ENCODE data around the gene TPRG1L.
A peak's percentile ranks its signal among the peaks of the same experiment; 100 is the strongest.

Gene TPRG1L

GRCh38 chr1:3593745-3594144, 31.1 kb upstream of the TPRG1L start:
- DNase-seq (ENCODE audit: low read depth, low spot score): no peak

- DNase-seq (ENCODE audit: low read depth, low spot score): no peak
These were observed 30.0 kb upstream of the TPRG1L start for GRCh38 chr1:3594706-3595377.

DNA sequence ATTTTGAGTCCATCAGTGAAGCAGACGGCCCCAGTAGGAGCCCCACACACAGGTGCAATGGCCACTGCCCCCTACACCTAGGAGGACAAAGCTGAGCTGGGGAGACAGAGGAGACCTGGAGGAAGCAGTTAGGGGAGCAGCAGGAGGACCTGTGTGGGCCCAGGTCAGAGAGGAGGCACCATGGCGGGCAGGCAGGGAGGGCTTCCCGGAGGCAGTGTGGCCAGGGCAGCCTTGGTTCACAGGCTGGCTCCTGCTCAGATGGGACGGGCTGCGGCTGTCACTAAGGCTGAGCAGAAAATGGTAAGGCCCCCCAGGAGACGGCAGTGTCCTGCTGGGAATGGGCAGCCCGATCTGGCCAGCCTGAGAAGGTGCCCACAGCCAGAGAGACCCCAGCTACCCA, 28.9 kb upstream of the TPRG1L start:
- DNase-seq (ENCODE audit: low read depth, low spot score): no peak

GRCh38 chr1:3596663-3597598, 27.9 kb upstream of the TPRG1L start:
- no peak for DNase-seq (ENCODE audit: low read depth, low spot score)

DNA sequence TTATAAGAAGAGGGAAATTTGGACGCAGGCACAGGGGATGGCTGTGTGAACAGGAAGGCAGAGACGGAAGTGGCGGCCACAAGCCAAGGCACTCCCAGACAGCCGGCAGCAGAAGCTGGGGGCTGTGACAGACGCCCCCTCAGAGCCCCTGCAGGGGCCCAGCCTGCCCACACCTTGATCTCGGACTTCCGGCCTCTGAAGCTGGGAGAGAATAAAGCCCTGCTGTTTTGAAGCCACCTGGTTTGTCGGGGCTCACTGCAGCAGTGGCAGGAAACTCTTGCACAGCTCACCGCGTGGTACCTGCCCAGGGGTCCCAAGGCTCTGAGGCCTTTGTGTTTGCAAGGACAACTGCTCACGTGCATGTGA, 27.2 kb upstream of the TPRG1L start:
- DNase-seq (ENCODE audit: low read depth, low spot score): no peak

DNA sequence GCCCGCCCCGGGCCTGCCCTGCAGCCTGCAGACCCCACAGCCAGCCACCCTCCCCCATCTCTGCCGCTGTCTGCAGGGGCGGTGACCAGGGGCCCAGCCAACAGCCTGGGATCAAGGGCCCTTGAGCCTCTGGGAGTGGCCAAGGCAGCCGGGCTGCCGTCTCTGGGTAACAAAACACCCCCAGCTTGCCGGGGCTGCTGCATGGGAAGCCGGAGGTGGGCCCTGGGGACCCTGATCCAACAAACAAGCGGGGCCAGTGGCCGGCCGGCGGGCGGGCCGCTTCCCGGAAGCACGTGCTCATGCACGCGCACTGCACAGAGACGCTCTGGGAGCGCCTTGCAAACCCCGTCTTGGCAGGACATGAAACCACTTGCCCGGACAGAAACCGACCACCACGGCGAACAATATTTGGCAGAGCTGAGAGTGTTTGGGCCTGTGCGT, 26.7 kb upstream of the TPRG1L start:
- DNase-seq (ENCODE audit: low read depth, low spot score): no peak

DNA sequence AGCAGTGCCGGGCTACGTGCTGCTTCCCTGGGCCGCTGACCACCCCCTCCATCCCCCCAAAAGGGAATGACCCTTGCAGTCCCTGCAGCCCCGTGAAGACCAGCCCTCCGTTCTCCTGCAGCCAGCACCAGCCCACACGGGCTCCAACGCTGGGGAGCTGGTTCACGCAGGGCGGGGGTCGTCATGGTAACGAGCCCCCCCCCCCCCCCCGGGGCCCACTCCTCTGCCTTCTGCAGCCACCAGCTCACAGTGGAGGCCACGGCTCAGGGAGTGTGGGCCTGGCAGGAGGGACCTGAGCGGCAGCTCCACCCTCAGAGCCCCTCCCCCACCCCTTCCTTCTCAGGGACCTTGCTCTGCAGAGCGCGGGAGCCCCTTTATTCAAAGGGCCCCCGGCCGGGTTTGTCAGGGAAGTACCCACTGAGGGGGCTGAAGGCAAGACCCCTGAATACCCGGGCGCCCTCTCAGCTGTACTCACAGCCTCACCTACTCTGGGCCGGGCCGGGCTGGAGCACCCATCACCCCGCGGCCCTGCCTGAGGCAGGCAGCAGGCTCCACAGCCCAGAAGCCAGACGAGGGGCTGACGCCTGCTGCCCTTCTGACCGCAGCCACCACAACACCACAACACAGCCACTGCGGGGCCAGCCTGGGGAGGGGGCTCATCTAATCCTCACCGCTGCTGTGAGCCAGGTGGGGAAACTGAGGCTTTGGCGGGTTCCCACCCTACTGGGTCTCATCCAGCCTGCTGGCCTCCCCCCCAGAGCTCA, 26.1 kb upstream of the TPRG1L start:
- no peak for DNase-seq (ENCODE audit: low read depth, low spot score)

DNA sequence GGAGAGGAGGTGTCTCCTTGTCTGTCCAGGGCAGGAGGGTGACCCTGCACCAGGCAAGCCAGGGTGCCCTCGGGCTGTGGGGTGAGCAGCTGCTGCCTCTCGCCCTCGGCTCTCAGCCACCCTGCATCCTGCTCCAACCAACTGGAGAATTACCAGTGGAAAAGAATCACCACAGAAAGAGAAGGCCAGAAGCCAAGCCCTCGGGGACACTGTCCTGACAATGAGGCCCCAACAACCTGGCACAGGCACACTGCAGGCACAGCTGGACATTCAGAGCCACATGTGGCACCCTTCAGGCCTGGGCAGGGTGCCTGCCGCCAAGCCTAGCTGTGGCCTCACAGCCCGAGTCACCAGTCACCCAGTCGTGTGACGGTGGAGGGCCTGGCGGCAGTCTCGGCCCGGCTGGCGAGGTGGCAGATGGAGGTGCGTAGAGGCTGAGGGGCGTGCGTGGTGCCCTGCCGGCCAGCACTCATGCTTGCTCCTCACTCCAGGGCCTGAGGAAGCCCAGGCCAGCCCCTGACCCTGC, 25.5 kb upstream of the TPRG1L start:
- no peak for DNase-seq (ENCODE audit: low read depth, low spot score)

GRCh38 chr1:3599816-3600215, 25.0 kb upstream of the TPRG1L start:
- DNase-seq (ENCODE audit: low read depth, low spot score): no peak

GRCh38 chr1:3600354-3600753, 24.5 kb upstream of the TPRG1L start:
- no peak for DNase-seq (ENCODE audit: low read depth, low spot score)

- DNase-seq (ENCODE audit: low read depth, low spot score): no peak
These were observed 23.1 kb upstream of the TPRG1L start for GRCh38 chr1:3601743-3602142.

- DNase-seq (ENCODE audit: low read depth, low spot score): no peak
These were observed 22.4 kb upstream of the TPRG1L start for GRCh38 chr1:3602375-3602774.

DNA sequence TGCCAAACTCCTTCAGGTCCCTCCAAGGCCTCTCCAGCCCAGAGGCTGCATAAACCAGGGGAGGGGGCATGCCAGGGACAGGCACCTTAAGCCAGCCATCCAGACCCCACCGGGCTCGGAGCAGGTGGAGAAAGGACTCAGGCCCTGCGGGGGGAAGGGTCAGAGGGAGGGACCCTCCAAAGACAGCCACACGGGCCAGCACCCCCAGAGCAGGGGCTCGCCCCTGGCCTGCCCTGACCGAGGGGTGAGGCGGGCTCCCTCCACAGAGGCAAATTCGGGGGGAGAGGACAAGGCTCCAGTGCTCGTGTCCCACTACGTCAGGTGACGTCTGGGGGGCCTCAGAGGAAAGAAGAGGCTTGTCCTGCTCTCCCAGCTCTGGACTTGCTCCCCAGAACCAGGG, 21.7 kb upstream of the TPRG1L start:
- DNase-seq (ENCODE audit: low read depth, low spot score): no peak

- DNase-seq (ENCODE audit: low read depth, low spot score): no peak
These were observed 21.0 kb upstream of the TPRG1L start for GRCh38 chr1:3603571-3604467.

GRCh38 chr1:3604468-3604974, 20.3 kb upstream of the TPRG1L start:
- DNase-seq (ENCODE audit: low read depth, low spot score): no peak

- no peak for DNase-seq (ENCODE audit: low read depth, low spot score)
These were observed 19.6 kb upstream of the TPRG1L start for GRCh38 chr1:3604997-3605823.

DNA sequence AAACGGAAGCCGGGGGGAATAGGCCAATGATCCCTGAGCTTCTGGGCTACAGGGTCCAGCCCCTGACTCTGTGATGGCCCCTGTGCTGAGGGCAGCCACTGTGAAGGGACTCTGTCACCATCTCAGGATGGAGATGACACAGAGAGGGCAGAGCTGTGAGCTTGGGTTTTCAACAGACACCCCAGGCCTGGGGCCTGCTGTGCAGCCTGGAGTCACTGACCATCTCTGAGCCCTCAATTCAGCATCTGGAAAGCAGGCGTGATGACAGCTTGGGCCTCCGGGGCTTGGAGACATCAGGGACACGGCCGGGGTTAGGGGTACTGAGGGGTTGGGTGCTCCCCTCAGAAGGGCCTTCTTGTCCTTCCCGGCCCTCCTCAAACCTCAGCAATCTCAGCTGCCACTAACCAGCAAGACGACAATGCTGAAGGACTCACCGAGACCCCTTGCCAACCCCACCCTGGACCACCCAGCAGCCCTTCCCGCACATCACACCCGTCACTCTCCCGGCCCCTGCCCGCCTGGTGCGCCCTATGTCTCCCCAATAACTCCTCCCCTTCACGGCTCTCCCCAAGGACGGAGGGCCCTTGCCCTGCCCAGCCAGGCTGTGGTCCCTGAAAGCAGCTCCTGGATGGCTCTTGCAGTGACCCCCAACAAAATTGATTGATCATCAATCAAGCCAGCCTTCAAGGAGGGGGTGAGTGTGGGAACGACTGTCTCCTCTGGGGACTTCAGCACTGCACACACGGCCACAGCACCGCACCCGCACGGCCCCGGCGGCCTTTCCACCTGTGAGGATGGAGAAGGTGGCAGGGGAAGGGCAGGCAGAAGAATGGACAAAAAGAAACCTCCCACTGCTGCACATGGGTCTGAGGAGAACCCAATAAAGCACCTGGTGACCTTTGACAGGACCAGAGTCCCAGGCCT, 17.8 kb upstream of the TPRG1L start:
- no peak for DNase-seq (ENCODE audit: low read depth, low spot score)

GRCh38 chr1:3607703-3608065, 17.1 kb upstream of the TPRG1L start:
- peak; percentile 54 for DNase-seq (ENCODE audit: low read depth, low spot score)

DNA sequence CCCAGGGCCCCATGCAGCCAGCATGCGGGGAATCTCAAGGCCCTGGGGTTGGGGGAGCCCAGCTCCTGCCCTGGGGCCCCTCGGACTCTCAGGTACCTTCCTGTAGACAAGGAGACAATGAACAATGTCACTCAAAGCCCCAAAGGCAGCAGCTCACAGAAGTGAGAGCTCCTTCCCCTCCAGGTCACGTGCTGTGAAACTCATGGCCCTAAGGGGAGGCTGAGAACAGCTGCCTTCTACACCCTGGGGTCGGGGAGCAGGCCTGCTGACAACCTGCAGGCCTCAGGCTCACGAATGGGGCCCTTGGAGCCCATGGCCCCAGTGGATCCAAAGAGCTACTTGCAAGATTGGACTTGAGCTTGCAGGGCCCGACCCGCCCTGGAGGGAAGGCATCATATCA, 16.7 kb upstream of the TPRG1L start:
- no peak for DNase-seq (ENCODE audit: low read depth, low spot score)
